ENCODE measurements around the gene ATP6V1B1.
"Not testable (repeated sequence)": the region's sequence is repeated elsewhere in the genome, so short reads cannot be mapped to it uniquely, and the experiment has no call there.

ATP6V1B1 gene

GRCh38 chr2:70994699-70995425, 59.2 kb downstream of the ATP6V1B1 start, which contains the start of gene TEX261:
Gene TEX261, minus strand, starts transcription at chr2:70994873. Its CDS starts 116 bp downstream, at chr2:70994757.
- peak; percentile 82 for DNase-seq (ENCODE audit: low read depth)
- TF ChIP-seq CTCF (conservative IDR thresholded peaks at IDR 0.05; ENCODE audit: low read depth, low read length) = peak; percentile 58
- peak within 1 kb of the TSS; percentile 94 for H3K4me3 ChIP-seq (ENCODE audit: low read depth, low read length)

- DNase-seq (ENCODE audit: low read depth) = peak; percentile 41
- H3K4me3 ChIP-seq (ENCODE audit: low read depth, low read length) = peak overlapping the region; percentile 94
- peak; percentile 41 for TF ChIP-seq CTCF (conservative IDR thresholded peaks at IDR 0.05; ENCODE audit: low read depth, low read length)
These were observed 59.7 kb downstream of the ATP6V1B1 start for GRCh38 chr2:70995426-70995729.

- DNase-seq (ENCODE audit: low read depth); H3K4me3 ChIP-seq (ENCODE audit: low read depth, low read length): not testable (repeated sequence)
These were observed 63.2 kb downstream of the ATP6V1B1 start for GRCh38 chr2:70998885-70999284.

GRCh38 chr2:70999362-70999761, 63.7 kb downstream of the ATP6V1B1 start:
- no peak for DNase-seq (ENCODE audit: low read depth)
- no peak for TF ChIP-seq CTCF (conservative IDR thresholded peaks at IDR 0.05; ENCODE audit: low read depth, low read length)

GRCh38 chr2:70999931-71000330, 64.2 kb downstream of the ATP6V1B1 start:
- not testable (repeated sequence) for DNase-seq (ENCODE audit: low read depth)

More at GRCh38 chr2:70999362-70999761, 63.7 kb downstream of the ATP6V1B1 start:
- H3K4me3 ChIP-seq (ENCODE audit: low read depth, low read length) = no peak overlapping the region

GRCh38 chr2:71000780-71001591, 65.3 kb downstream of the ATP6V1B1 start:
- peak overlapping the region; percentile 51 for H3K4me3 ChIP-seq (ENCODE audit: low read depth, low read length)
- DNase-seq (ENCODE audit: low read depth) = peak; percentile 76
- TF ChIP-seq CTCF (conservative IDR thresholded peaks at IDR 0.05; ENCODE audit: low read depth, low read length) = peak; percentile 93

More at GRCh38 chr2:70999931-71000330, 64.2 kb downstream of the ATP6V1B1 start:
- not testable (repeated sequence) for H3K4me3 ChIP-seq (ENCODE audit: low read depth, low read length)

GRCh38 chr2:71001592-71001927, 65.9 kb downstream of the ATP6V1B1 start:
- no peak overlapping the region for H3K4me3 ChIP-seq (ENCODE audit: low read depth, low read length)
- no peak for DNase-seq (ENCODE audit: low read depth)
- no peak for TF ChIP-seq CTCF (conservative IDR thresholded peaks at IDR 0.05; ENCODE audit: low read depth, low read length)
